ENCODE data around the gene PDE1A. TPM values are rescaled to one million over a fixed set of nuclear protein-coding genes. Genes with fewer than 3 reads are reported as not detected.

Gene PDE1A
- polyA plus RNA-seq, 2 of the 4 experiments (the other 2 are of a cell fraction): 0.28 to 3.2 TPM

DNA sequence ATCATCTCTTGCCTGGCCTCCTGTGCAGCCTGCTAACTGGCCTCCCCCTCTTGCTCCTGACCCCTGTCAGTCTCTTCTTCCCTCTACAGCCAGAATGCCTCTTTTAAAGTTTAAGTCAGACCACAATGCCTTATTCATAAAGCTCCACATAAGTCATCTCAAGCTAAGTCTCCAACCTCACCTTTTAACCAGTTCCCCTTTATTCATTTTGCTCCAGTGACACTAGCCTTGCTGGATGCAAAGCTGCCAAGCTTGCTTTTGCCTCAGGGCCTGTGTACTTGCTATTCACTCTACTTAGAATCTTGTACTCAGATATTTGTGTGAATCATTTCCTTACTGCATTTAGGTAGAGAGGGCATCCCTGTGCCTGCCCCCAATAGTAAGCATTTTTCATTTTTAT, 180.9 kb downstream of the PDE1A start:
- POLR2A ChIA-PET: no interaction called here
- no peak overlapping the region for H3K4me2 ChIP-seq
- no peaks in the 10 kb centered on the region for H3K9me3 ChIP-seq
- no peak overlapping the region for H3K4me3 ChIP-seq
- no peak for ATAC-seq
- CTCF ChIA-PET: interaction anchor here (1.5 kb wide), 1 partner anchor 403 kb away, joined by 5 read pairs; no protein-coding TSS in a partner anchor
- 0 out of 3 replicates have a peak, but pooled peaks cover 2% of the 10 kb centered on the region for H3K4me1 ChIP-seq
- no peak for FAIRE-seq
- DNase-seq (ENCODE audit: low read depth in 1 of 2, low spot score in 1 of 2): no peak
- no peak overlapping the region for H3K27ac ChIP-seq
- TF ChIP-seq GATA3 (IDR thresholded peaks at IDR 0.05; ENCODE audit: borderline replicate concordance): no peak
- TF ChIP-seq, protein P1, sequence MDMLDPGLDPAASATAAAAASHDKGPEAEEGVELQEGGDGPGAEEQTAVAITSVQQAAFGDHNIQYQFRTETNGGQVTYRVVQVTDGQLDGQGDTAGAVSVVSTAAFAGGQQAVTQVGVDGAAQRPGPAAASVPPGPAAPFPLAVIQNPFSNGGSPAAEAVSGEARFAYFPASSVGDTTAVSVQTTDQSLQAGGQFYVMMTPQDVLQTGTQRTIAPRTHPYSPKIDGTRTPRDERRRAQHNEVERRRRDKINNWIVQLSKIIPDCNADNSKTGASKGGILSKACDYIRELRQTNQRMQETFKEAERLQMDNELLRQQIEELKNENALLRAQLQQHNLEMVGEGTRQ (IDR thresholded peaks at IDR 0.05): no peak
- no peak for TF ChIP-seq CBX2 (IDR thresholded peaks at IDR 0.05; ENCODE audit: borderline replicate concordance, low read depth)
- TF ChIP-seq, protein P2, sequence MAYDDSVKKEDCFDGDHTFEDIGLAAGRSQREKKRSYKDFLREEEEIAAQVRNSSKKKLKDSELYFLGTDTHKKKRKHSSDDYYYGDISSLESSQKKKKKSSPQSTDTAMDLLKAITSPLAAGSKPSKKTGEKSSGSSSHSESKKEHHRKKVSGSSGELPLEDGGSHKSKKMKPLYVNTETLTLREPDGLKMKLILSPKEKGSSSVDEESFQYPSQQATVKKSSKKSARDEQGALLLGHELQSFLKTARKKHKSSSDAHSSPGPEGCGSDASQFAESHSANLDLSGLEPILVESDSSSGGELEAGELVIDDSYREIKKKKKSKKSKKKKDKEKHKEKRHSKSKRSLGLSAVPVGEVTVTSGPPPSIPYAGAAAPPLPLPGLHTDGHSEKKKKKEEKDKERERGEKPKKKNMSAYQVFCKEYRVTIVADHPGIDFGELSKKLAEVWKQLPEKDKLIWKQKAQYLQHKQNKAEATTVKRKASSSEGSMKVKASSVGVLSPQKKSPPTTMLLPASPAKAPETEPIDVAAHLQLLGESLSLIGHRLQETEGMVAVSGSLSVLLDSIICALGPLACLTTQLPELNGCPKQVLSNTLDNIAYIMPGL (CRISPR knock-in tag; IDR thresholded peaks at IDR 0.05; ENCODE audit: borderline replicate concordance): no peak
- no peak for TF ChIP-seq TP53 (CRISPR knock-in tag; IDR thresholded peaks at IDR 0.05)
- no peak for TF ChIP-seq HEYL (CRISPR knock-in tag; IDR thresholded peaks at IDR 0.05)
- no peak for TF ChIP-seq FOSL2 (IDR thresholded peaks at IDR 0.05)
- no peak for TF ChIP-seq FOSL2 (CRISPR knock-in tag; IDR thresholded peaks at IDR 0.05)
- no peak for TF ChIP-seq JUNB (IDR thresholded peaks at IDR 0.05)
- TF ChIP-seq SREBF2 (IDR thresholded peaks at IDR 0.05): no peak
- TF ChIP-seq, protein P3, sequence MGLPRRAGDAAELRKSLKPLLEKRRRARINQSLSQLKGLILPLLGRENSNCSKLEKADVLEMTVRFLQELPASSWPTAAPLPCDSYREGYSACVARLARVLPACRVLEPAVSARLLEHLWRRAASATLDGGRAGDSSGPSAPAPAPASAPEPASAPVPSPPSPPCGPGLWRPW (IDR thresholded peaks at IDR 0.05): no peak
- no peak for TF ChIP-seq NFE2L2 (conservative IDR thresholded peaks at IDR 0.05; ENCODE audit: low read length)
- no peak for TF ChIP-seq ZFP36 (IDR thresholded peaks at IDR 0.05; ENCODE audit: borderline replicate concordance, partially characterized antibody)
- TF ChIP-seq CHD4 (IDR thresholded peaks at IDR 0.05; ENCODE audit: borderline replicate concordance): no peak
- no peak for TF ChIP-seq HOXA7 (CRISPR knock-in tag; IDR thresholded peaks at IDR 0.05)
- no peak for TF ChIP-seq NPAS2 (CRISPR knock-in tag; IDR thresholded peaks at IDR 0.05; ENCODE audit: borderline replicate concordance)
- no peak for TF ChIP-seq KDM5A (IDR thresholded peaks at IDR 0.05)
- no peak for TF ChIP-seq MYC (IDR thresholded peaks at IDR 0.05; ENCODE audit: borderline replicate concordance, low read length)
- no peak for TF ChIP-seq RFX5 (IDR thresholded peaks at IDR 0.05)
- no peak for TF ChIP-seq NR3C1 (IDR thresholded peaks at IDR 0.05)

DNA sequence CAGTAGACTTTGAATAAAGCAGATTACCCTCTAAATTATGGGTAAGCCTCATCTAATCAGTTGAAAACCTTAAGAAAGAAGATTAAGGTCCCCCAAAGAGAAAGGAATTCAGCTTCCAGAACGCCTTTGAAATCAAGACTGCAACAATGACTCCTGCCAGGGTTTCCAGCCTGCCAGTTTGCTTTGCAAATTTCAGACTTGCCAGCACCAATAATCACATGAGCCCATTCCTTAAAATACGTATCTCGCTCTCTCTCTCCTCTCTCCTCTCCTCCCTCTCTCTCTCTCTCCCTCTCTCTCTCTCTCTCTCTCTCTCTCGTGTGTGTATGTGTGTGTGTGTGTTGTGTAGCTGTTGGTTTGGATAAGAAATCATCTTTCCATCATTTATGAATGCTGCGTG, 184.2 kb downstream of the PDE1A start:
- no peak overlapping the region for H3K4me2 ChIP-seq
- no peak for FAIRE-seq
- ChIA-PET POLR2A (no interaction called here), CTCF (no interaction called here)
- WGBS (ENCODE audit: missing lambda C conversion rate): 70% methylated on average over 5 of the region's 5 CpGs
- no peaks in the 10 kb centered on the region for H3K9me3 ChIP-seq
- no peak overlapping the region for H3K4me3 ChIP-seq
- no peak overlapping the region for H3K27ac ChIP-seq
- ATAC-seq: no peak
- no peak for DNase-seq (ENCODE audit: low read depth in 1 of 2, low spot score in 1 of 2)
- 0 out of 3 replicates have a peak, but pooled peaks cover 2% of the 10 kb centered on the region for H3K4me1 ChIP-seq
- no peak for TF ChIP-seq POLR2AphosphoS2 (conservative IDR thresholded peaks at IDR 0.05; ENCODE audit: low read length)
- TF ChIP-seq RARB (CRISPR knock-in tag; IDR thresholded peaks at IDR 0.05): no peak

DNA sequence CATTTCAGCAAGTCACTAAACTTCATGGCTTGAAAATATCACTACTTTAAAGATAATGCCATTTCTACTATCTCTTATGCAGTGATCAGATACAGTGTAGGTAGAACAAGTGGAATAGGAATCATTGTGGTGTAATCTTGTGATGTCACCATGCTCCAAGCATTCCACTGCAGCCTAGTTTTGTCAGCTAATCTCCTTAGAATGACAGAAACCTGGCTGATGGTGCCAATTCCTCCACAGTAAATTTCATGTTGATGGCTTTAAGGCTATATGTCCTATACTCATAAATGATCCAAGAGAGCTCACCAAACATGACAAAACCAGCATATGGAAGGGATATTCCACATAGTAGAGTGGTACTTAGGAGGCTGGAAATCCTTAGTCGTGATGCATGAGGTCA, 184.9 kb downstream of the PDE1A start:
- ATAC-seq (no peak), DNase-seq (ENCODE audit: low read depth in 1 of 2, low spot score in 1 of 2) (no peak), FAIRE-seq (no peak)
- Histone ChIP-seq H3K4me3 (no peak overlapping the region), H3K4me1 (0 out of 3 replicates have a peak, but pooled peaks cover 2% of the 10 kb centered on the region), H3K9me3 (no peaks in the 10 kb centered on the region), H3K4me2 (no peak overlapping the region), H3K27ac (no peak overlapping the region)
- 50% methylated on average over 1 of the region's 1 CpG for WGBS (ENCODE audit: missing lambda C conversion rate)
- ChIA-PET CTCF (no interaction called here), POLR2A (no interaction called here)
- TF ChIP-seq RFX5 (IDR thresholded peaks at IDR 0.05) (no peak), KDM1A (IDR thresholded peaks at IDR 0.05; ENCODE audit: low read depth) (no peak), KDM5A (IDR thresholded peaks at IDR 0.05) (no peak), MYC (IDR thresholded peaks at IDR 0.05; ENCODE audit: borderline replicate concordance, low read length) (no peak), ZC3H11A (IDR thresholded peaks at IDR 0.05) (no peak), JUNB (IDR thresholded peaks at IDR 0.05) (no peak), RCOR1 (IDR thresholded peaks at IDR 0.05; ENCODE audit: low read depth, low read length) (no peak), RARB (CRISPR knock-in tag; IDR thresholded peaks at IDR 0.05) (no peak), NPAS2 (CRISPR knock-in tag; IDR thresholded peaks at IDR 0.05; ENCODE audit: borderline replicate concordance) (no peak), GATA3 (IDR thresholded peaks at IDR 0.05; ENCODE audit: borderline replicate concordance) (no peak), EHF (CRISPR knock-in tag; IDR thresholded peaks at IDR 0.05) (no peak), NR3C1 (IDR thresholded peaks at IDR 0.05) (no peak), POLR2AphosphoS2 (conservative IDR thresholded peaks at IDR 0.05; ENCODE audit: low read length) (no peak), MAFK (IDR thresholded peaks at IDR 0.05; ENCODE audit: partially characterized antibody) (no peak), CBX2 (IDR thresholded peaks at IDR 0.05; ENCODE audit: borderline replicate concordance, low read depth) (no peak), RNF2 (IDR thresholded peaks at IDR 0.05; ENCODE audit: borderline replicate concordance, low read depth) (no peak)
- TF ChIP-seq, protein P4, sequence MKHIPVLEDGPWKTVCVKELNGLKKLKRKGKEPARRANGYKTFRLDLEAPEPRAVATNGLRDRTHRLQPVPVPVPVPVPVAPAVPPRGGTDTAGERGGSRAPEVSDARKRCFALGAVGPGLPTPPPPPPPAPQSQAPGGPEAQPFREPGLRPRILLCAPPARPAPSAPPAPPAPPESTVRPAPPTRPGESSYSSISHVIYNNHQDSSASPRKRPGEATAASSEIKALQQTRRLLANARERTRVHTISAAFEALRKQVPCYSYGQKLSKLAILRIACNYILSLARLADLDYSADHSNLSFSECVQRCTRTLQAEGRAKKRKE (CRISPR knock-in tag; IDR thresholded peaks at IDR 0.05; ENCODE audit: low read depth): no peak
- TF ChIP-seq, protein P5, sequence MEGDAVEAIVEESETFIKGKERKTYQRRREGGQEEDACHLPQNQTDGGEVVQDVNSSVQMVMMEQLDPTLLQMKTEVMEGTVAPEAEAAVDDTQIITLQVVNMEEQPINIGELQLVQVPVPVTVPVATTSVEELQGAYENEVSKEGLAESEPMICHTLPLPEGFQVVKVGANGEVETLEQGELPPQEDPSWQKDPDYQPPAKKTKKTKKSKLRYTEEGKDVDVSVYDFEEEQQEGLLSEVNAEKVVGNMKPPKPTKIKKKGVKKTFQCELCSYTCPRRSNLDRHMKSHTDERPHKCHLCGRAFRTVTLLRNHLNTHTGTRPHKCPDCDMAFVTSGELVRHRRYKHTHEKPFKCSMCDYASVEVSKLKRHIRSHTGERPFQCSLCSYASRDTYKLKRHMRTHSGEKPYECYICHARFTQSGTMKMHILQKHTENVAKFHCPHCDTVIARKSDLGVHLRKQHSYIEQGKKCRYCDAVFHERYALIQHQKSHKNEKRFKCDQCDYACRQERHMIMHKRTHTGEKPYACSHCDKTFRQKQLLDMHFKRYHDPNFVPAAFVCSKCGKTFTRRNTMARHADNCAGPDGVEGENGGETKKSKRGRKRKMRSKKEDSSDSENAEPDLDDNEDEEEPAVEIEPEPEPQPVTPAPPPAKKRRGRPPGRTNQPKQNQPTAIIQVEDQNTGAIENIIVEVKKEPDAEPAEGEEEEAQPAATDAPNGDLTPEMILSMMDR (IDR thresholded peaks at IDR 0.05): no peak

Data from A549 (cell line).